Thyroid gland (tissue), 4 donors: ENCODE data around the gene SLC38A11.

Experiments
- CTCF ChIP-seq, 6 experiments: fragments of 200-600 bp in 3 of 6; fragments of 450-650 bp in 3 of 6; sonication (generic) in 3 of 6; IDR thresholded peaks; one replicate each; pipeline ENCODE4 v1.5.1; 2016 to 2019; ENCODE audit warnings: antibody characterized with exemption in 6 of 6, mild to moderate bottlenecking in 2 of 6, inconsistent platforms in 1 of 6, moderate library complexity in 1 of 6
- POLR2A ChIP-seq, 2 donors: fragments of 450-650 bp; IDR thresholded peaks; one replicate each; pipeline ENCODE4 v1.6.1; 2017; ENCODE audit warnings: antibody characterized with exemption in 2 of 2, mild to moderate bottlenecking in 2 of 2, moderate library complexity in 1 of 2

DNA sequence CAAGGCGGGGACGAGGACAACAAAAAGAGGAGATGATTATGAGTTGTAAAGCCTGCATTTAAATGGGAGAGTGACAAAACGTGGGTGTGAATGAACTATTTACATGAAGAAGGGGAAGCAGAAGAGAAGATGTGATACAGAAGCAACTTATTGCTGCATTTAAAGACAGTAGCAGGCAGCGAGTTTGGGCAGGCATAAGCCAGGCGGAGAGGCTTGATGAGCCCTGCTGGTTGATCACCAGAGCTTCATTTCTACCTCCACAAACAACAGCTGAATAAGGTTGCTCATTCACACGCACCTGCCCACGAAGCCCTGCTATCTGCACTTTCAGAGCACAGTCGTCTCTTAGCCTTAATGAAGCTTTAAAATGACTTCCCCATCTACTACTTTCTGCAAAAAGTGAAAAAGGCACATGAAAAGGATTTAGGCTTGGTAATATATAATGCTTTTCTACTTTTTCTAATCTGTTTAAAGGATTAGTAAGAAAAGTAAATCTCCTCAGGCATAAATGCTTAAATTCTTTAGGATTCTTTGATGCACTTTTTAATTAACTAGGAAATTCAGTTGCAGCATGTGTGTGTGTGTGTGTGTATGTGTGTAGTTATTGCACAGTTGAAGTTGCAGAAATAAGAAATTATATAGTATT, 3.1 kb downstream of the SLC38A11 start:
- TF ChIP-seq CTCF (IDR thresholded peaks at IDR 0.05) (no peak), POLR2A (IDR thresholded peaks at IDR 0.05) (no peak)
